DOHH2 (cell line): Measurements from ENCODE around the gene PSME4.

Source experiments
- H3F3A ChIP-seq: fragments of 200-600 bp; sonication (generic), shearing (Covaris generic); 2 replicates; pipeline ENCODE4 v1.6.0; 2016; ENCODE audit warnings: antibody characterized with exemption, mild to moderate bottlenecking; ENCODE audit not compliant: control insufficient read depth, insufficient read depth
- H3K27ac ChIP-seq: fragments of 200-600 bp; sonication (generic); 2 replicates; pipeline ENCODE4 v1.5.1; 2014; ENCODE audit warnings: low read depth, mild to moderate bottlenecking, low read length, moderate library complexity
- H3K27me3 ChIP-seq: fragments of 200-600 bp; sonication (generic); 2 replicates; pipeline ENCODE4 v1.6.1; 2014; ENCODE audit warnings: mild to moderate bottlenecking, low read length, mixed read lengths; ENCODE audit not compliant: control insufficient read depth
- H3K36me3 ChIP-seq: fragments of 200-600 bp; sonication (generic); 2 replicates; pipeline ENCODE4 v1.6.1; 2014; ENCODE audit warnings: mild to moderate bottlenecking, low read length, moderate library complexity, mixed read lengths; ENCODE audit not compliant: control insufficient read depth
- H3K4me1 ChIP-seq: fragments of 200-600 bp; sonication (generic); 2 replicates; pipeline ENCODE4 v1.6.1; 2014; ENCODE audit warnings: mild to moderate bottlenecking, low read length, mixed read lengths; ENCODE audit not compliant: control insufficient read depth
- H3K4me2 ChIP-seq: fragments of 200-600 bp; sonication (generic); 2 replicates; pipeline ENCODE4 v1.6.0; 2014; ENCODE audit warnings: mild to moderate bottlenecking, low read length, moderate library complexity
- H3K4me3 ChIP-seq: fragments of 200-600 bp; sonication (generic); 2 replicates; pipeline ENCODE4 v1.5.1; 2014; ENCODE audit warnings: mild to moderate bottlenecking, low read length, mixed read lengths
- H3K79me2 ChIP-seq: fragments of 200-600 bp; sonication (generic); 2 replicates; pipeline ENCODE4 v1.6.1; 2014; ENCODE audit warnings: mild to moderate bottlenecking, low read length, mixed read lengths; ENCODE audit not compliant: control insufficient read depth
- H3K9me2 ChIP-seq: fragments of 200-600 bp; sonication (generic); replicated peaks from 2 replicates; pipeline ENCODE4 v1.6.1; 2014; ENCODE audit warnings: mild to moderate bottlenecking, low read length, mixed read lengths; ENCODE audit not compliant: control insufficient read depth
- H3K9me3 ChIP-seq: fragments of 200-600 bp; sonication (generic); 2 replicates; pipeline ENCODE4 v1.6.1; 2014; ENCODE audit warnings: antibody characterized with exemption, low read length, mixed read lengths; ENCODE audit not compliant: control insufficient read depth, insufficient read depth
- H4K20me1 ChIP-seq: fragments of 200-600 bp; sonication (generic); 2 replicates; pipeline ENCODE4 v1.6.0; 2014; ENCODE audit warnings: low read depth, mild to moderate bottlenecking, antibody characterized with exemption, low read length, moderate library complexity; ENCODE audit not compliant: control insufficient read depth, insufficient read depth
- CTCF ChIP-seq: fragments of 200-600 bp; sonication (generic); IDR thresholded peaks from one replicate; pipeline ENCODE4 v1.5.1; 2014; ENCODE audit warnings: antibody characterized with exemption, mild to moderate bottlenecking, low read depth, low read length; ENCODE audit not compliant: poor library complexity, severe bottlenecking
- EZH2phosphoT487 ChIP-seq: fragments of 200-600 bp; sonication (generic); IDR thresholded peaks from 2 replicates; pipeline ENCODE4 v1.6.1; 2017; ENCODE audit warnings: borderline replicate concordance, mild to moderate bottlenecking, antibody characterized with exemption, low read length, moderate library complexity, mixed read lengths

Gene PSME4

GRCh38 chr2:53829273-53829979 is 141.4 kb downstream of the PSME4 start:
- Histone ChIP-seq H3F3A (no peaks in the 10 kb centered on the region), H3K4me2 (no peak overlapping the region), H3K79me2 (no peaks in the 10 kb centered on the region), H4K20me1 (no peaks in the 10 kb centered on the region), H3K27me3 (no peaks in the 10 kb centered on the region), H3K27ac (no peak overlapping the region), H3K9me2 (no peaks in the 10 kb centered on the region), H3K4me3 (no peak overlapping the region), H3K4me1 (no peaks in the 10 kb centered on the region), H3K9me3 (no peaks in the 10 kb centered on the region), H3K36me3 (no peaks in the 10 kb centered on the region)
- TF ChIP-seq CTCF (no peak), EZH2phosphoT487 (no peak)

GRCh38 chr2:53828331-53828730 is 142.5 kb downstream of the PSME4 start:
- TF ChIP-seq EZH2phosphoT487 (no peak), CTCF (no peak)
- H3K4me3 ChIP-seq, result no peak overlapping the region
- H3K79me2 ChIP-seq, result no peaks in the 10 kb centered on the region
- H3K9me2 ChIP-seq, result no peaks in the 10 kb centered on the region
- H3K4me2 ChIP-seq, result no peak overlapping the region
- no peaks in the 10 kb centered on the region for H3K27me3 ChIP-seq
- H4K20me1 ChIP-seq, result no peaks in the 10 kb centered on the region
- no peaks in the 10 kb centered on the region for H3K36me3 ChIP-seq
- H3K4me1 ChIP-seq, result no peaks in the 10 kb centered on the region
- no peak overlapping the region for H3K27ac ChIP-seq
- no peaks in the 10 kb centered on the region for H3F3A ChIP-seq
- H3K9me3 ChIP-seq, result no peaks in the 10 kb centered on the region

DNA sequence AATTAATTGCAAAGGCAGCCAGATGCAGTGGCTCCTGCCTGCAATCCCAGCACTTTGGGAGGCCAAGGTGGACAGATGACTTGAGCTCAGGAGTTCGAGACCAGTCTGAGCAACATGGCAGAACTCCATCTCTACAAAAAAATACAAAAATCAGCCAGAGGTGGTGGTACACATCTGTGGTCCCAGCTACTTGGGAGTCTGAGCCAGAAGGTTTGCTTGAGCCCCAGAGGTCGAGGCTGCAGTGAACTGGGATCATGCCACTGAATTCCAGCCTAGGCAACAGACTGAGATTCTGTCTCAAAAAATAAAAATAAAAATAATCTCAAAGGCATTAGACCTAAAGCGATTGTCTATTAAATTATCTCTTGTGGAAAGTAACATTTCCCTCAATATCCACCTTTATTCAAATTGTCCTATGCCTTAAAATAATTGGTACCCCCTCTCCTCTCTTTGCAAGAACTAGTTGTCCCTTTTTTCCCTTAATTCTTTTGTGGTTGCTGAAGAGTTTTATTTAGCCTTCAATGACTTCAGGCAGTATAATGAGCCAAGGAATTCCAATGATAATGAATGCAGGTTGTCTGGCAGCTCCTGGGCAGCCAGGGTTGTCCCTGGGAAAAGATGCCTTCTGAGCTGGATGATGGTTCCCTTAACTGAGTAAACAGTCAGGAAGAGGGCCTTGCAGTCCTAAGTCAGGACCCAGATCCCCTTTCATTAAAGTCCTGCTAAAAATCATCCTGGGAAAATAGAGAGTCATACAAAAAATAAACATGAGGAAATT is 143.2 kb downstream of the PSME4 start:
- Histone ChIP-seq H3F3A (no peaks in the 10 kb centered on the region), H3K4me2 (no peak overlapping the region), H3K9me2 (no peaks in the 10 kb centered on the region), H3K36me3 (no peaks in the 10 kb centered on the region), H3K27me3 (no peaks in the 10 kb centered on the region), H3K27ac (no peak overlapping the region), H3K4me1 (no peaks in the 10 kb centered on the region), H3K9me3 (no peaks in the 10 kb centered on the region), H3K79me2 (no peaks in the 10 kb centered on the region), H3K4me3 (no peak overlapping the region), H4K20me1 (no peaks in the 10 kb centered on the region)
- TF ChIP-seq EZH2phosphoT487 (no peak), CTCF (no peak)
